WTC11 (cell line): ENCODE data around the gene TBC1D20. TPM values are rescaled to one million over a fixed set of nuclear protein-coding genes. Genes with fewer than 3 reads are reported as not detected.

Experiments used
- ATAC-seq: fragments of 200-7000 bp; cut with Tn5 transposase; 2 replicates; pipeline ENCODE4 v1.10.0; 2021; ENCODE audit warnings: mild to moderate bottlenecking, moderate library complexity
- CTCF ChIA-PET: fragments of 300-600 bp; sonication (Branson Sonifier 250); formaldehyde crosslinking; loops from one replicate; lab custom pipeline; 2021; ENCODE audit warnings: antibody characterized with exemption; lab: Charles Lee
- POLR2A ChIA-PET: fragments of 350-600 bp; sonication (Branson Sonifier 250); formaldehyde crosslinking; loops from one replicate; lab custom pipeline; 2021; ENCODE audit warnings: antibody characterized with exemption; lab: Charles Lee
- DNase-seq: peaks from one replicate; pipeline ENCODE4 v3.0.0; 2021; ENCODE audit warnings: low spot score
- H3K27ac Mint-ChIP-seq: 2 replicates; pipeline ENCODE4 v1.8.0; 2021; ENCODE audit warnings: mixed read lengths
- H3K27me3 Mint-ChIP-seq: 2 replicates; pipeline ENCODE4 v1.8.0; 2021; ENCODE audit warnings: low read depth, mild to moderate bottlenecking, moderate library complexity, mixed read lengths
- H3K36me3 Mint-ChIP-seq: 2 replicates; pipeline ENCODE4 v1.8.0; 2021; ENCODE audit warnings: mixed read lengths
- H3K4me1 Mint-ChIP-seq: 2 replicates; pipeline ENCODE4 v1.8.0; 2022; ENCODE audit warnings: mixed read lengths
- H3K4me3 Mint-ChIP-seq: 2 replicates; pipeline ENCODE4 v1.8.0; 2021; ENCODE audit warnings: mild to moderate bottlenecking, moderate library complexity, mixed read lengths
- H3K9me3 Mint-ChIP-seq: 2 replicates; pipeline ENCODE4 v1.8.0; 2021; ENCODE audit warnings: mixed read lengths
- ATF1 ChIP-seq: sonication (generic); formaldehyde crosslinking; IDR thresholded peaks from 2 replicates; pipeline ENCODE4 v1.8.1; 2023; ENCODE audit warnings: mild to moderate bottlenecking, moderate library complexity, missing genetic modification reagents
- FOXJ3 ChIP-seq: sonication (generic); formaldehyde crosslinking; IDR thresholded peaks from 2 replicates; pipeline ENCODE4 v1.9.0; 2021; ENCODE audit warnings: missing genetic modification reagents, mild to moderate bottlenecking, borderline replicate concordance
- FOXP1 ChIP-seq: sonication (generic); formaldehyde crosslinking; IDR thresholded peaks from 2 replicates; pipeline ENCODE4 v1.8.0; 2022; ENCODE audit warnings: missing genetic modification reagents, mild to moderate bottlenecking, moderate library complexity, borderline replicate concordance
- GTF2I ChIP-seq: fragments of 250-450 bp; sonication (Bioruptor Pico); conservative IDR thresholded peaks from 2 replicates; pipeline ENCODE4 v1.4.0; 2021; ENCODE audit warnings: mild to moderate bottlenecking
- HMGA2 ChIP-seq: fragments of 250-450 bp; sonication (Bioruptor Pico); IDR thresholded peaks from 2 replicates; pipeline ENCODE4 v1.4.0; 2021; ENCODE audit warnings: mild to moderate bottlenecking, moderate library complexity
- KAT7 ChIP-seq: sonication (generic); formaldehyde crosslinking; IDR thresholded peaks from 2 replicates; pipeline ENCODE4 v1.8.1; 2023; ENCODE audit warnings: missing genetic modification reagents, mild to moderate bottlenecking, borderline replicate concordance
- NFATC4 ChIP-seq: fragments of 250-450 bp; sonication (Bioruptor Pico); IDR thresholded peaks from 2 replicates; pipeline ENCODE4 v1.9.0; 2021; ENCODE audit warnings: mild to moderate bottlenecking
- RORB ChIP-seq: fragments of 250-450 bp; sonication (Bioruptor Pico); IDR thresholded peaks from 2 replicates; pipeline ENCODE4 v1.9.0; 2021; ENCODE audit warnings: mild to moderate bottlenecking
- SMAD3 ChIP-seq: sonication (generic); formaldehyde crosslinking; IDR thresholded peaks from 2 replicates; pipeline ENCODE4 v1.8.0; 2022; ENCODE audit warnings: missing genetic modification reagents, mild to moderate bottlenecking, borderline replicate concordance
- TEAD1 ChIP-seq: sonication (generic); formaldehyde crosslinking; IDR thresholded peaks from 2 replicates; pipeline ENCODE4 v1.8.0; 2022; ENCODE audit warnings: mild to moderate bottlenecking, missing genetic modification reagents
- TP53 ChIP-seq: sonication (generic); formaldehyde crosslinking; IDR thresholded peaks from 2 replicates; pipeline ENCODE4 v1.8.1; 2023; ENCODE audit warnings: mild to moderate bottlenecking, missing genetic modification reagents
- ZNF671 ChIP-seq: fragments of 250-450 bp; sonication (Bioruptor Pico); IDR thresholded peaks from 2 replicates; pipeline ENCODE4 v1.8.0; 2021; ENCODE audit warnings: mild to moderate bottlenecking
- total RNA-seq: library from RNA; stranded (reverse); gene quantifications from 3 replicates; pipeline ENCODE4 v1.2.3, GENCODE V29; 2021
- TF ChIP-seq, protein P1 (sequence below): sonication (generic); formaldehyde crosslinking; IDR thresholded peaks from 2 replicates; pipeline ENCODE4 v1.8.1; 2023; ENCODE audit warnings: mild to moderate bottlenecking, missing genetic modification reagents
- TF ChIP-seq, protein P2 (sequence below): sonication (generic); formaldehyde crosslinking; IDR thresholded peaks from 2 replicates; pipeline ENCODE4 v1.8.1; 2022; ENCODE audit warnings: missing genetic modification reagents, borderline replicate concordance
- TF ChIP-seq, protein P3 (sequence below): fragments of 250-450 bp; sonication (Bioruptor Pico); IDR thresholded peaks from 2 replicates; pipeline ENCODE4 v1.9.0; 2021; ENCODE audit warnings: mild to moderate bottlenecking, borderline replicate concordance
- TF ChIP-seq, protein P4 (sequence below): sonication (generic); formaldehyde crosslinking; IDR thresholded peaks from 2 replicates; pipeline ENCODE4 v1.8.0; 2023; ENCODE audit warnings: missing genetic modification reagents

The TBC1D20 gene
- total RNA-seq, 1 experiment from 2014 or later: 14.6 TPM

DNA sequence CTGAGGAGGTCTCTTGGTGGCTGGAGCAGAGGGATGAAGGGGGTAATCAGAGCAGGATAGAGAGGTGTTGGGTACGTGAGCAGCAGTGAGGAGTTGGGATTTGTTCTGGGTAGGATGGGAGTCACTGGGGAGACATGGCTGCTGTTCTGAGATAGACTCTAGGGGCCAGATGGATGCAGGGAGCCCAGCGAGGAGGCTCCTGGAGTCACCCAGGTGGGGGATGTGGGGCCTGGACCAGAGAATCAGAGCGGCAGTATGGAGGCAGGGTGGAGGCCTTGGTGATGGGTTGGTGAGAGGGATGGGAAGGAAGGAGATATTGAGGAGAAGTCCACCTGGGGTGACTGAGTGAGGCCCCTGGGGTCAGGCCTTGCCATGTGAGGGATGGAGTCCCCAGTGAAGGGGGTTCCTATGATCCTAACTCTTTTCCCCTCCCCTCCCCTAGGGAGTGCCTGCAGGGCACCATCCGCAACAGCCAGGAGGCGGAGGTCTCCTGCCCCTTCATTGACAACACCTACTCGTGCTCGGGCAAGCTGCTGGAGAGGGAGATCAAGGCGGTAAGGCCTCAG lies 40.6 kb downstream of the TBC1D20 start:
- no peak overlapping the region for H3K4me3 Mint-ChIP-seq
- TF ChIP-seq TEAD1 (CRISPR knock-in tag) (no peak), ATF1 (CRISPR knock-in tag) (no peak), RORB (CRISPR knock-in tag) (no peak)
- peaks cover 39% of the 10 kb centered on the region for H3K36me3 Mint-ChIP-seq
- no peak overlapping the region; the same call in 1 of the 2 replicates for H3K27ac Mint-ChIP-seq
- ATAC-seq (no peak), DNase-seq (no peak)
- no peaks in the 10 kb centered on the region for H3K27me3 Mint-ChIP-seq
- no peaks in the 10 kb centered on the region; the same call in 1 of the 2 replicates for H3K4me1 Mint-ChIP-seq
- ChIA-PET CTCF (interaction anchor here (0.8 to 1.3 kb wide), 3 partner anchors 10 to 74 kb away, joined by 3 to 7 read pairs (median 4); no protein-coding TSS in a partner anchor), POLR2A (no interaction called here)
- no peaks in the 10 kb centered on the region for H3K9me3 Mint-ChIP-seq

DNA sequence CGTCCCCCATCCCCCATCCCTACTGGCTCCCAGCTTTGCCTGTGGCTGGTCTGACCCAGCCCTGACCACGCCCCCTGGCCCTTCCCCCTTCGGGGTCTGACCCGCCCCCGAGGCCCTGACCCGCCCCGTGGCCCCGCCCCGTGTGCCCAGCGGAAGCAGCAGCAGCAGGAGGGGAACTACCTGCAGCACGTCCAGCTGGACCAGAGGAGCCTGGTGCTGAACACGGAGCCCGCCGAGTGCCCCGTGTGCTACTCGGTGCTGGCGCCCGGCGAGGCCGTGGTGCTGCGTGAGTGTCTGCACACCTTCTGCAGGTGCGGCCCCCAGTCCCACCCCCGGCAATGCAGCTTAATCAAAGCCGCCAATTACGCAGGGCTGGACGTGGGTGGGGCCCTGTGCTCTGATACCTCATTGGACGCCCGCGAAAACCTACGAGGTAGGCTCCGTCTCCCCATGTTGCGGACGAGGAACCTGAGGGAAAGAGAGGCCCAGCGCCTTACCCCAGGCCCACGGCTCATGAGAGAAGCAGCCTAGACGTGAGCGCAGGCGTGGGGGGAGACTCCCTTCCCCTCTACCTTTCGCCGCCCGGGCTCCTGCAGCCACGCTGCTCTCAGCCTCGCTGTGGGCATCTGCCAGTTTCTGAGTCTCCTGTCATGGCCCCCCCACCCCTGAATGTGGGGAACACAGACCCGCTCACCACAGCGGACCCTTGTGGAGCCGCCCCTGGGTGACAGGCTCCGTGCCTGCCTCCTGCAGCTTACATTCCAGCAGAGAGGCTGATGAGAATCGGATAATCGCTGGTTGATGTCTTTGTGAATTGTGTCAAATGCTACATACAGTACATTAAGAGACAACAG lies 41.4 kb downstream of the TBC1D20 start:
- no peak for TF ChIP-seq ZNF671 (CRISPR knock-in tag)
- no peak for TF ChIP-seq FOXJ3 (CRISPR knock-in tag)
- no peak for TF ChIP-seq TP53
- TF ChIP-seq FOXP1: peak; percentile 41; the same call in 1 of the 2 replicates
- TF ChIP-seq, protein P1, sequence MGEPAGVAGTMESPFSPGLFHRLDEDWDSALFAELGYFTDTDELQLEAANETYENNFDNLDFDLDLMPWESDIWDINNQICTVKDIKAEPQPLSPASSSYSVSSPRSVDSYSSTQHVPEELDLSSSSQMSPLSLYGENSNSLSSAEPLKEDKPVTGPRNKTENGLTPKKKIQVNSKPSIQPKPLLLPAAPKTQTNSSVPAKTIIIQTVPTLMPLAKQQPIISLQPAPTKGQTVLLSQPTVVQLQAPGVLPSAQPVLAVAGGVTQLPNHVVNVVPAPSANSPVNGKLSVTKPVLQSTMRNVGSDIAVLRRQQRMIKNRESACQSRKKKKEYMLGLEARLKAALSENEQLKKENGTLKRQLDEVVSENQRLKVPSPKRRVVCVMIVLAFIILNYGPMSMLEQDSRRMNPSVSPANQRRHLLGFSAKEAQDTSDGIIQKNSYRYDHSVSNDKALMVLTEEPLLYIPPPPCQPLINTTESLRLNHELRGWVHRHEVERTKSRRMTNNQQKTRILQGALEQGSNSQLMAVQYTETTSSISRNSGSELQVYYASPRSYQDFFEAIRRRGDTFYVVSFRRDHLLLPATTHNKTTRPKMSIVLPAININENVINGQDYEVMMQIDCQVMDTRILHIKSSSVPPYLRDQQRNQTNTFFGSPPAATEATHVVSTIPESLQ (CRISPR knock-in tag): no peak
- TF ChIP-seq GTF2I: no peak
- TF ChIP-seq, protein P2, sequence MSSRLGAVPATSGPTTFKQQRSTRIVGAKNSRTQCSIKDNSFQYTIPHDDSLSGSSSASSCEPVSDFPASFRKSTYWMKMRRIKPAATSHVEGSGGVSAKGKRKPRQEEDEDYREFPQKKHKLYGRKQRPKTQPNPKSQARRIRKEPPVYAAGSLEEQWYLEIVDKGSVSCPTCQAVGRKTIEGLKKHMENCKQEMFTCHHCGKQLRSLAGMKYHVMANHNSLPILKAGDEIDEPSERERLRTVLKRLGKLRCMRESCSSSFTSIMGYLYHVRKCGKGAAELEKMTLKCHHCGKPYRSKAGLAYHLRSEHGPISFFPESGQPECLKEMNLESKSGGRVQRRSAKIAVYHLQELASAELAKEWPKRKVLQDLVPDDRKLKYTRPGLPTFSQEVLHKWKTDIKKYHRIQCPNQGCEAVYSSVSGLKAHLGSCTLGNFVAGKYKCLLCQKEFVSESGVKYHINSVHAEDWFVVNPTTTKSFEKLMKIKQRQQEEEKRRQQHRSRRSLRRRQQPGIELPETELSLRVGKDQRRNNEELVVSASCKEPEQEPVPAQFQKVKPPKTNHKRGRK (CRISPR knock-in tag): no peak
- TF ChIP-seq KAT7 (CRISPR knock-in tag): no peak
- TF ChIP-seq, all 79 proteins: peak for 1
- Mint-ChIP-seq H3K27ac (no peak overlapping the region; the same call in 1 of the 2 replicates), H3K27me3 (no peaks in the 10 kb centered on the region), H3K4me1 (no peaks in the 10 kb centered on the region; the same call in 1 of the 2 replicates), H3K36me3 (peaks cover 42% of the 10 kb centered on the region), H3K9me3 (no peaks in the 10 kb centered on the region), H3K4me3 (no peak overlapping the region)
- ATAC-seq (peak; percentile 83), DNase-seq (peak; percentile 74)
- CTCF ChIA-PET: interaction anchor here (1.1 to 1.5 kb wide), 3 partner anchors 11 to 58 kb away, joined by 4 to 7 read pairs (median 5); partner anchors contain the start of gene RBCK1
- POLR2A ChIA-PET: no interaction called here

DNA sequence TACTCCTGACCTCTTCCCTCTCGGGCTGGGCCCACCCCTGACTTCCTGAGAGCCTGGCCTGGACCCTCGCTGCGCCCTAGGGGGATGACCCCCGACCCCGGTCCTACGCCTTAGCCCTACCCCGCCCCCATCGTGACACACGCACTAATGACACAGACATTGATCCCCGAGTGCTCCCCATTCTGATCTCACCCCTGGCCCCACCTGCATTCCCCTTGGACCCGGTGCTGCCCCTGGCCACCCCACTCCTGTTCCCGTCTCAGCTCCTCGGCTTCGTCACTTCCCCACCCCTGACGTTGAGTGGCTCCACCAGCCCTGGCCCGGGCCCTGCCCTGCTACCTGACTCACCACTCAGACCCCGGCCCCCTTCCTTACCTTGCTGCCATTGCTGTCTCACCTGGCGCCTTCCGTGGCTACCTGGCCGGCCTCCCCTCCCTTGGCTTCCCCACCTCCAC lies 42.1 kb downstream of the TBC1D20 start:
- no peak for TF ChIP-seq HMGA2
- TF ChIP-seq NFATC4: no peak
- TF ChIP-seq, protein P3, sequence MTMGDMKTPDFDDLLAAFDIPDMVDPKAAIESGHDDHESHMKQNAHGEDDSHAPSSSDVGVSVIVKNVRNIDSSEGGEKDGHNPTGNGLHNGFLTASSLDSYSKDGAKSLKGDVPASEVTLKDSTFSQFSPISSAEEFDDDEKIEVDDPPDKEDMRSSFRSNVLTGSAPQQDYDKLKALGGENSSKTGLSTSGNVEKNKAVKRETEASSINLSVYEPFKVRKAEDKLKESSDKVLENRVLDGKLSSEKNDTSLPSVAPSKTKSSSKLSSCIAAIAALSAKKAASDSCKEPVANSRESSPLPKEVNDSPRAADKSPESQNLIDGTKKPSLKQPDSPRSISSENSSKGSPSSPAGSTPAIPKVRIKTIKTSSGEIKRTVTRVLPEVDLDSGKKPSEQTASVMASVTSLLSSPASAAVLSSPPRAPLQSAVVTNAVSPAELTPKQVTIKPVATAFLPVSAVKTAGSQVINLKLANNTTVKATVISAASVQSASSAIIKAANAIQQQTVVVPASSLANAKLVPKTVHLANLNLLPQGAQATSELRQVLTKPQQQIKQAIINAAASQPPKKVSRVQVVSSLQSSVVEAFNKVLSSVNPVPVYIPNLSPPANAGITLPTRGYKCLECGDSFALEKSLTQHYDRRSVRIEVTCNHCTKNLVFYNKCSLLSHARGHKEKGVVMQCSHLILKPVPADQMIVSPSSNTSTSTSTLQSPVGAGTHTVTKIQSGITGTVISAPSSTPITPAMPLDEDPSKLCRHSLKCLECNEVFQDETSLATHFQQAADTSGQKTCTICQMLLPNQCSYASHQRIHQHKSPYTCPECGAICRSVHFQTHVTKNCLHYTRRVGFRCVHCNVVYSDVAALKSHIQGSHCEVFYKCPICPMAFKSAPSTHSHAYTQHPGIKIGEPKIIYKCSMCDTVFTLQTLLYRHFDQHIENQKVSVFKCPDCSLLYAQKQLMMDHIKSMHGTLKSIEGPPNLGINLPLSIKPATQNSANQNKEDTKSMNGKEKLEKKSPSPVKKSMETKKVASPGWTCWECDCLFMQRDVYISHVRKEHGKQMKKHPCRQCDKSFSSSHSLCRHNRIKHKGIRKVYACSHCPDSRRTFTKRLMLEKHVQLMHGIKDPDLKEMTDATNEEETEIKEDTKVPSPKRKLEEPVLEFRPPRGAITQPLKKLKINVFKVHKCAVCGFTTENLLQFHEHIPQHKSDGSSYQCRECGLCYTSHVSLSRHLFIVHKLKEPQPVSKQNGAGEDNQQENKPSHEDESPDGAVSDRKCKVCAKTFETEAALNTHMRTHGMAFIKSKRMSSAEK (CRISPR knock-in tag): no peak
- no peak for TF ChIP-seq SMAD3 (CRISPR knock-in tag)
- TF ChIP-seq FOXJ3 (CRISPR knock-in tag): no peak
- TF ChIP-seq, protein P4, sequence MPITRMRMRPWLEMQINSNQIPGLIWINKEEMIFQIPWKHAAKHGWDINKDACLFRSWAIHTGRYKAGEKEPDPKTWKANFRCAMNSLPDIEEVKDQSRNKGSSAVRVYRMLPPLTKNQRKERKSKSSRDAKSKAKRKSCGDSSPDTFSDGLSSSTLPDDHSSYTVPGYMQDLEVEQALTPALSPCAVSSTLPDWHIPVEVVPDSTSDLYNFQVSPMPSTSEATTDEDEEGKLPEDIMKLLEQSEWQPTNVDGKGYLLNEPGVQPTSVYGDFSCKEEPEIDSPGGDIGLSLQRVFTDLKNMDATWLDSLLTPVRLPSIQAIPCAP (CRISPR knock-in tag): no peak
- TF ChIP-seq KAT7 (CRISPR knock-in tag): no peak
- Mint-ChIP-seq H3K9me3 (no peaks in the 10 kb centered on the region), H3K27me3 (no peaks in the 10 kb centered on the region), H3K36me3 (peaks cover 48% of the 10 kb centered on the region), H3K4me1 (no peaks in the 10 kb centered on the region; the same call in 1 of the 2 replicates), H3K4me3 (no peak overlapping the region), H3K27ac (no peak overlapping the region)
- ATAC-seq: no peak
- CTCF ChIA-PET: interaction anchor here (1.1 to 1.5 kb wide), 3 partner anchors 12 to 57 kb away, joined by 4 to 7 read pairs (median 5); partner anchors contain the start of gene RBCK1
- DNase-seq: no peak
- POLR2A ChIA-PET: interaction anchor here (1.0 kb wide), 1 partner anchor 13 kb away, joined by 5 read pairs; no protein-coding TSS in a partner anchor
